Measurements from ENCODE around the gene CPNE2. TPM values are rescaled to one million over a fixed set of nuclear protein-coding genes. Genes with fewer than 3 reads are reported as not detected.

CPNE2 gene
- total RNA-seq, 3 donors from 2014 or later (not counting 1 experiment from before 2014, with no cell fraction given): 2.0 to 2.6 (median 2.4) TPM

DNA sequence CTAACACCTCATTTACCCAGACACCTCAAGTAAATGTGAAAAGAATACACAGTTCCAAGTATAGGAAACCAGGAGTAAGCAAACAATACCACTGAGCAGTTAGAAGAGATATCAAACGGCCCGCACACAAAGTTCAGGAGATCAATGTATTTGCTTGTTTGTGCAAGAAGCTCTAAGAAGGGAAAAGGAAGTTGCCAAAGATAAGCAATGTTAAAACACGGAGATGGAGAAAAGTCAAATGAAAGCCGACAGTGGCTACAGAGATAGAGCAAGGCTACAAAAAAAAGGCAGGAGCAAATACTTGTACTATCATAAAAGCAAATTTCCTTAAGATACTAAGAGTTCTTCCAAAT lies 63.9 kb downstream of the CPNE2 start:
- Histone ChIP-seq H3K4me1 (ENCODE audit: control insufficient read depth, insufficient read depth, low read length) (no peaks in the 10 kb centered on the region), H3K4me3 (ENCODE audit: low read length) (no peak overlapping the region), H3K36me3 (ENCODE audit: control insufficient read depth, insufficient read depth, low read length) (peaks cover 67% of the 10 kb centered on the region), H3K9me3 (ENCODE audit: control insufficient read depth, insufficient read depth, low read length) (no peaks in the 10 kb centered on the region), H3K27me3 (ENCODE audit: control insufficient read depth, insufficient read depth, low read length) (no peaks in the 10 kb centered on the region), H3K27ac (ENCODE audit: low read length) (no peak overlapping the region)
- H3K9me3 Mint-ChIP-seq: no peaks in the 10 kb centered on the region
- H3K27me3 Mint-ChIP-seq (ENCODE audit: low read depth in 2 of 2): no peaks in the 10 kb centered on the region
- no peak overlapping the region for H3K4me3 Mint-ChIP-seq
- TF ChIP-seq, protein P1, sequence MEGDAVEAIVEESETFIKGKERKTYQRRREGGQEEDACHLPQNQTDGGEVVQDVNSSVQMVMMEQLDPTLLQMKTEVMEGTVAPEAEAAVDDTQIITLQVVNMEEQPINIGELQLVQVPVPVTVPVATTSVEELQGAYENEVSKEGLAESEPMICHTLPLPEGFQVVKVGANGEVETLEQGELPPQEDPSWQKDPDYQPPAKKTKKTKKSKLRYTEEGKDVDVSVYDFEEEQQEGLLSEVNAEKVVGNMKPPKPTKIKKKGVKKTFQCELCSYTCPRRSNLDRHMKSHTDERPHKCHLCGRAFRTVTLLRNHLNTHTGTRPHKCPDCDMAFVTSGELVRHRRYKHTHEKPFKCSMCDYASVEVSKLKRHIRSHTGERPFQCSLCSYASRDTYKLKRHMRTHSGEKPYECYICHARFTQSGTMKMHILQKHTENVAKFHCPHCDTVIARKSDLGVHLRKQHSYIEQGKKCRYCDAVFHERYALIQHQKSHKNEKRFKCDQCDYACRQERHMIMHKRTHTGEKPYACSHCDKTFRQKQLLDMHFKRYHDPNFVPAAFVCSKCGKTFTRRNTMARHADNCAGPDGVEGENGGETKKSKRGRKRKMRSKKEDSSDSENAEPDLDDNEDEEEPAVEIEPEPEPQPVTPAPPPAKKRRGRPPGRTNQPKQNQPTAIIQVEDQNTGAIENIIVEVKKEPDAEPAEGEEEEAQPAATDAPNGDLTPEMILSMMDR (IDR thresholded peaks at IDR 0.05): no peak
- WGBS (ENCODE audit: insufficient coverage): 93% methylated on average over 4 of the region's 4 CpGs
- H3K27ac Mint-ChIP-seq: no peak overlapping the region
- H3K4me1 Mint-ChIP-seq: peaks cover 0 to 8% of the 10 kb centered on the region in 2 donors
- intact Hi-C loops (cut with micrococcal nuclease): no loop called here
- DNase-seq (no peak), ATAC-seq (no peak)
- peaks cover 41% of the 10 kb centered on the region for H3K36me3 Mint-ChIP-seq

DNA sequence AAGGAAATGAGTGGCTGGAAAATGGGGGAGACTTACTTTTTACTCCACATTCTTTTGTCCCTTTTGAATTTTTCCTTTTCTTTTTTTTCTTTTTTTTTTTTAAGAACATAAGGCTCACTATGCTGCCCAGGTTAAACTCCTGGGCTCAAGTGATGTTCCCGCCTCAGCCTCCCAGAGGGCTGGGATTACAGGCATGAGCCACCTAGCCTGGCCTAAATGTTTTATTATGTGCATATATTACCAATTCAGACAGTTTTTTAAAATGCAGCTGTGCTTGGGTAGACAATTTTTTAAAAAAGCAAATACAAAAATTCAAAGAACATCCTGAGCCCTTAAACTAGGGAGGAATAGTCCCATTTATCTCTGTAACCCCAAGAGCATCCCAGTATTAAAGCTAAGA lies 65.2 kb downstream of the CPNE2 start:
- no peak for DNase-seq
- no peak overlapping the region for H3K4me3 ChIP-seq (ENCODE audit: low read length)
- no peak for ATAC-seq
- WGBS (ENCODE audit: insufficient coverage): 100% methylated on average over 1 of the region's 1 CpG
- Mint-ChIP-seq H3K4me1 (peaks cover 0 to 8% of the 10 kb centered on the region in 2 donors), H3K27ac (no peak overlapping the region), H3K27me3 (ENCODE audit: low read depth in 2 of 2) (no peaks in the 10 kb centered on the region), H3K36me3 (peaks cover 34% of the 10 kb centered on the region), H3K4me3 (no peak overlapping the region), H3K9me3 (no peaks in the 10 kb centered on the region)
- TF ChIP-seq, protein P1 (IDR thresholded peaks at IDR 0.05): no peak
- H3K27me3 ChIP-seq (ENCODE audit: control insufficient read depth, insufficient read depth, low read length): no peaks in the 10 kb centered on the region
- no peaks in the 10 kb centered on the region for H3K9me3 ChIP-seq (ENCODE audit: control insufficient read depth, insufficient read depth, low read length)
- peaks cover 66% of the 10 kb centered on the region for H3K36me3 ChIP-seq (ENCODE audit: control insufficient read depth, insufficient read depth, low read length)
- no peak overlapping the region for H3K27ac ChIP-seq (ENCODE audit: low read length)
- intact Hi-C loops (cut with micrococcal nuclease): no loop called here
- H3K4me1 ChIP-seq (ENCODE audit: control insufficient read depth, insufficient read depth, low read length): no peaks in the 10 kb centered on the region

DNA sequence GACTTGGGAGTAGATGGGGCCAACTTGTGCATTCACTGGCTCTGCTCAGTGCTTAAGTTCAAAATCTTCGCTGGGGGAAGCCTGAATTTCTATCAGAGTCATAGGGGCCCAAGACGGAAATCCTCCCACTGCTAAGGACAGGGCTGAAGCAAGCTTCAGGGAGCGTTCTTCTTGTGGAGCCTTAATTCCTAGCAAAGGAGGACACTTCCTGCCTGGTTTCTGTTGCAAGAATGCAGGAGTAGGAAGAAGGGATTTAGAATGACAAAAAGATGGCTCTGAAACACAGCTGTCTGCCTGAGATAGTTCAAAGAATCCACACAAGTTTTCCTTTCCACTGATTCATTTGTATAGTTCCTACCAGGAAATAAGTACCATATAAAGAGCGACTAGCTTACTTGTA lies 67.1 kb downstream of the CPNE2 start:
- intact Hi-C loops (cut with micrococcal nuclease): no loop called here
- no peak for DNase-seq
- ATAC-seq: no peak
- Histone ChIP-seq H3K4me3 (ENCODE audit: low read length) (no peak overlapping the region), H3K27ac (ENCODE audit: low read length) (no peak overlapping the region), H3K9me3 (ENCODE audit: control insufficient read depth, insufficient read depth, low read length) (no peaks in the 10 kb centered on the region), H3K4me1 (ENCODE audit: control insufficient read depth, insufficient read depth, low read length) (no peaks in the 10 kb centered on the region), H3K27me3 (ENCODE audit: control insufficient read depth, insufficient read depth, low read length) (no peaks in the 10 kb centered on the region), H3K36me3 (ENCODE audit: control insufficient read depth, insufficient read depth, low read length) (peaks cover 64% of the 10 kb centered on the region)
- Mint-ChIP-seq H3K4me3 (no peak overlapping the region), H3K9me3 (no peaks in the 10 kb centered on the region), H3K27ac (no peak overlapping the region), H3K36me3 (peaks cover 15% of the 10 kb centered on the region), H3K4me1 (peaks cover 0 to 8% of the 10 kb centered on the region in 2 donors), H3K27me3 (ENCODE audit: low read depth in 2 of 2) (no peaks in the 10 kb centered on the region)
- whole genome bisulfite sequencing (ENCODE audit: insufficient coverage): 90% methylated on average over 3 of the region's 4 CpGs
- TF ChIP-seq, protein P1 (IDR thresholded peaks at IDR 0.05): no peak

DNA sequence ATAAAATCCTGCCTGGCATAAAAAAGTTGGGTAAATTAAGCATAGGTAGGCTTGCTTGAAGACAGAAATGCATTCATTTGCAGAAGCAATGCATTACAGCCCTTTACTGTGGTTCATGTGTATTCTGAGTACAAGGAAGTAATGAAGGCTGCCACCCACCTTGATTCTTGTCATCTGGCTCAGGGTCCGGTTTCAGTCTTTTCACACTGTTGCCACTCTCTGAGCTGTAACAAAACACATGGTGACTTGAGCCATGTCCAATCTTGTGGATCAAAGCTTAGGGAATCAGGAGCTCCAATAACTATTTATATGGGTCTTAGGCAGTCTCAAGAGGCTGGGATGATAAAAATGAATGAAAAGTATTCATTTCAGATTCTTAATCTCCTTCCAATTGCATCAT lies 71.5 kb downstream of the CPNE2 start:
- DNase-seq (no peak), ATAC-seq (no peak)
- Histone ChIP-seq H3K36me3 (ENCODE audit: control insufficient read depth, insufficient read depth, low read length) (peaks cover 68% of the 10 kb centered on the region), H3K27me3 (ENCODE audit: control insufficient read depth, insufficient read depth, low read length) (no peaks in the 10 kb centered on the region), H3K27ac (ENCODE audit: low read length) (no peak overlapping the region), H3K9me3 (ENCODE audit: control insufficient read depth, insufficient read depth, low read length) (no peaks in the 10 kb centered on the region), H3K4me1 (ENCODE audit: control insufficient read depth, insufficient read depth, low read length) (peaks cover 2% of the 10 kb centered on the region), H3K4me3 (ENCODE audit: low read length) (no peak overlapping the region)
- Mint-ChIP-seq H3K4me1 (peaks cover 5 to 8% of the 10 kb centered on the region in 2 donors), H3K27me3 (ENCODE audit: low read depth in 2 of 2) (no peaks in the 10 kb centered on the region), H3K9me3 (no peaks in the 10 kb centered on the region), H3K27ac (no peak overlapping the region), H3K4me3 (no peak overlapping the region), H3K36me3 (peaks cover 28% of the 10 kb centered on the region)
- 87% methylated on average over 1 of the region's 1 CpG for WGBS (ENCODE audit: insufficient coverage)
- intact Hi-C loops (cut with micrococcal nuclease): no loop called here
- TF ChIP-seq, protein P1 (IDR thresholded peaks at IDR 0.05): no peak
